Measurements from ENCODE around the gene TMEM59L. TPM values are rescaled to one million over a fixed set of nuclear protein-coding genes. Genes with fewer than 3 reads are reported as not detected.

The TMEM59L gene
- total and polyA plus RNA-seq, 2 donors: 3.9 to 5.5 TPM

DNA sequence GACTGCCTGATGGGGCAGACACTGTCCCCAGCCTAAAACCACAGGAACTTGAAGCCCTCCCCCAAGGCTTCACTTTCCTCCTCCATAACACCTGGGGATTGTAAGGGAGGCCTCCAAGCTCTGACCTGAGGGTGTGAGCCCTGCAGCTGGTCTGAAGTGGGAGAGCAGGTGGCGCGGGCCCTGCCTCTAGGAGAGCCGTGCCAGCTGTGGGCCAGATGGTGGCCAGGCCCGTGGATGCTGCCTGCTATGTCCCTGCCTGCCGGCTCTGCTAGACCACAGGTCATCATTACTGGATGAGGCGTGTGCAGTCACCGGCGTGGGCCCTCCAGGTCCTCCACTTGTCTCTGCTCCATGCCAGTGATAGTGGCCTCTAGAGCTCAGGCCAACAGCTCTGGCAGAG is 20.7 kb downstream of the TMEM59L start:
- 82% methylated on average over 8 of the region's 8 CpGs for WGBS

DNA sequence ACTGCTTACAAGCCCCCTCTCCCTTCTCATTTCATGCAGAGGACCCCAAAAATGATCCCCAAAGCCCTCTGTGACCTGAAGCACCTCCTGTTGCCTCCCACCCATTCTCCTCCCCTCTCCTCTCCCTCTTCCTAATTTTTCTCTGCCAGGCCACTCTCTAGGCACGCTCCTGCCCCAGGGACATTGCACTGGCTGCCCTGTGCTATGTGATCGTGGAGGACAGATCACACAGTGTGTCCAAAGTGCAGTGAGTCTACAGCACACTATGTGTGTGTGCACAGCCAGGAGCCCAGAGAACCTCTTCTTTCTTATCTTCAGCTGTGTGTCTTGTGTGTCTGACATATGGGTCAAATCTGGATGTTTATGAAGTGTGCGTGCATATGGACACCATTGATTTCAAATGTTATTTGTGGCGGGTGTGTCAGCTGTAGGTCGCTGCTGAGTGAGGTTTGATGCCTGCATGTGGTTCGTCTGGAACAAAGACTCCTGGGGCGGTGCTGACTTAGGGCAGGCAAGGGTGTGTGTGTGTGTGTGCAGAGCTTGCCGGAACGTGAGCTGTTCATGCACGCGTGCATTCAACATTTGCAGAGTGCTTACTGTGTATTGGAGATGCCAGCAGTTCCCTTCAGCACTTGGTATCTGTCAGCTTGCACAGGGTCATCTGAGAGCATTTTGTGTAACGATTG is 22.1 kb downstream of the TMEM59L start:
- no peak overlapping the region for H3K4me3 ChIP-seq (ENCODE audit: low read depth, low read length)
- 39% methylated on average over 12 of the region's 12 CpGs for WGBS
- no peak overlapping the region for H3K27ac ChIP-seq (ENCODE audit: low read depth)
- H3K36me3 ChIP-seq (ENCODE audit: insufficient read depth): no peaks in the 10 kb centered on the region
- H3K4me1 ChIP-seq (ENCODE audit: insufficient read depth): peaks cover 4% of the 10 kb centered on the region
- DNase-seq (ENCODE audit: extremely low spot score): no peak

More for the DNA sequence above, 20.7 kb downstream of the TMEM59L start:
- Histone ChIP-seq H3K27ac (ENCODE audit: low read depth) (no peak overlapping the region), H3K4me1 (ENCODE audit: insufficient read depth) (peaks cover 4% of the 10 kb centered on the region), H3K4me3 (ENCODE audit: low read depth, low read length) (no peak overlapping the region), H3K36me3 (ENCODE audit: insufficient read depth) (no peaks in the 10 kb centered on the region)
- DNase-seq (ENCODE audit: extremely low spot score): no peak

DNA sequence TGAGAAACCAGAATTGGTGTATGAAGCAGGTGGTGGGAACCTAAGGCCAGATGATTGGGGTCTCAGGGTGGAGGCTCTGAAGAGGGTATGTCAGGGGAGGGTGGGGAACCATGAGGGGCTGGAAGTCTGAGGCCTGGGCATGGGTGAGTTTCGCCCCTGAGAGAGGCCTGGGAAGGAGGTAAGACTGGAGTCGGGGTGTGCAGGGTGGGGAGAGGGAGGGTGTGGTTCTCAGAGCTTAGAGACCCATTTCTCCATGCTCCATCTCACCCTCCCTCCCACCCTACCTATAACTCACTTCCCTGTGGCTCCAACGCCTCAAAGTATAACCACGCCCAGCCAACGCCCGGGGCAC is 23.1 kb downstream of the TMEM59L start:
- Histone ChIP-seq H3K4me1 (ENCODE audit: insufficient read depth) (peaks cover 4% of the 10 kb centered on the region), H3K36me3 (ENCODE audit: insufficient read depth) (no peaks in the 10 kb centered on the region), H3K4me3 (ENCODE audit: low read depth, low read length) (no peak overlapping the region), H3K27ac (ENCODE audit: low read depth) (no peak overlapping the region)
- WGBS: 23% methylated on average over 6 of the region's 6 CpGs
- DNase-seq (ENCODE audit: extremely low spot score): no peak

DNA sequence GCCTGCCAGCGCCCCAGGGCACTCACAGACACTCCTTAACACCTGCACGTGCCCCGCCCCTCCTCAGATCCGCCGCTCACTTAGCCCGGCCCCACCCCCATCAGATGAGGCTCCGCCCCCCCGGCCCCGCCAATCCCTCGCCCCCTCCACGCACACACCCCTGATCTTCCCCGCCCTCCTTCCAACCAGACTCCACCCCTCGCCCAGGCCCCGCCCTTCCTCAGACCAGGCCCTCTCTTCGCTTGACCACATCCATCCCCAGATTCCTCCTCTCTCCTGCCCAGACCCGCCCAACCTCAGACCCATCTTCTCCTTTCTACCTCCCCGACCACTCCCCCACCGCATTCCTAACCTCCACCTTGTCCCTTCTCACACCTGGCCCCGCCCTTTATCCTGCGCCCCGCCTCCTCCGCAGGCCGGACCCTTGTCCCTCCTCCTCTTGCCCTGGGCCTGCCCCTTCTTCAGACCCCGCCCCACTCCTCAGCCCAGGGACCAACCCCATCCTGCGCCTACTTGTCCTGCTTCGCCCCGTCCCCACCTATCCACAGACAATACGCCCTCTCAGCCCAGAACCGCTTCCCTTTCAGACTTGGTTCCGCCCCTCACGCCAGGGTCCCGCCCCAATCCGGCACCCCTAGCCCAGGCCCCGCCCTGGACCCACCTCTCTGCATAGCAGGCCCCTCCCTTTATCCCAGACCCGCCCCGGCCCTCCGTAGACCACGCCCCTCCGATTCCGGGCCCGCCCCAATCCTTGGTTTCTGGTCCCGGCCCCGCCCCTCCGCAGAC is 23.7 kb downstream of the TMEM59L start:
- peak; percentile 90 for DNase-seq (ENCODE audit: extremely low spot score)
- peak overlapping the region; percentile 60 for H3K4me3 ChIP-seq (ENCODE audit: low read depth, low read length)
- H3K36me3 ChIP-seq (ENCODE audit: insufficient read depth): no peaks in the 10 kb centered on the region
- H3K27ac ChIP-seq (ENCODE audit: low read depth): peak overlapping the region; percentile 70
- peaks cover 4% of the 10 kb centered on the region for H3K4me1 ChIP-seq (ENCODE audit: insufficient read depth)
- 2% methylated on average over 44 of the region's 44 CpGs for WGBS

DNA sequence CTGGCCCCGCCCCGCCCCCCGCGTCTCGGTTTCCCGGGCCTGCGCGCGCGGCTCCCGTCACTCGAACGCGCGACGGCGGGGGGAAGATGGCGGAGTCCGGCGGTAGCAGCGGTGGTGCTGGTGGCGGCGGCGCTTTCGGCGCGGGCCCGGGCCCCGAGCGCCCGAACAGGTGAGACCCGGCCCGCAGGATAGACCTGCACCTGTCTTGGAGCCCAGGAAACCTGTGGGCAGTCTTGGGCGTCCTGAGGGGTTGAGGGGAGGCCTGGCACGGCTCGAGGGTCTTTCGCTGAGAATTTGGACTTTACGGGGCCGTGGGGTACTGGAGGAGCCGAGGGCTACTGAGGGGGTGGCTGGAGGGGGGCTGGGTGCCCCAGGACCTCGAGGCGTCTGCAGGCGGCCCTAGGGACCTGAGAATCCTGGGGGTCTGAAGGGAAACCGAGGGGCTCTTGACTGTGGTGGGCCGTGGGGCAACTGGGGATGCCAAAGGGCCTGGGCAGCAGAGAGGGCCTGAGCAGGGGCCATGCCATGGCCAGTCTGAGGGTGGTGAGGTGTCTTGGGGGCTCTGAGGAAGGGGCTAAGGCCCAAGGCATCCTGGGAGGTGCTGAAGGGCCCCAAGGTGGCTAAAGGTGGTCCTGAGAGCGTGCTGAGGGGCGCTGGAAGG is 24.4 kb downstream of the TMEM59L start, which contains the start of gene KLHL26:
KLHL26 (plus strand) TSS at position 60 of the 661 bp plus-strand sequence; CDS start at position 87, 27 bp downstream.
- no peak for DNase-seq (ENCODE audit: extremely low spot score)
- WGBS: 6% methylated on average over 47 of the region's 47 CpGs
- H3K4me3 ChIP-seq (ENCODE audit: low read depth, low read length): peak within 1 kb of the TSS; percentile 60
- H3K27ac ChIP-seq (ENCODE audit: low read depth): peak within 1 kb of the TSS; percentile 70
- H3K4me1 ChIP-seq (ENCODE audit: insufficient read depth): peaks cover 4% of the 10 kb centered on the region
- no peaks in the 10 kb centered on the region for H3K36me3 ChIP-seq (ENCODE audit: insufficient read depth)

DNA sequence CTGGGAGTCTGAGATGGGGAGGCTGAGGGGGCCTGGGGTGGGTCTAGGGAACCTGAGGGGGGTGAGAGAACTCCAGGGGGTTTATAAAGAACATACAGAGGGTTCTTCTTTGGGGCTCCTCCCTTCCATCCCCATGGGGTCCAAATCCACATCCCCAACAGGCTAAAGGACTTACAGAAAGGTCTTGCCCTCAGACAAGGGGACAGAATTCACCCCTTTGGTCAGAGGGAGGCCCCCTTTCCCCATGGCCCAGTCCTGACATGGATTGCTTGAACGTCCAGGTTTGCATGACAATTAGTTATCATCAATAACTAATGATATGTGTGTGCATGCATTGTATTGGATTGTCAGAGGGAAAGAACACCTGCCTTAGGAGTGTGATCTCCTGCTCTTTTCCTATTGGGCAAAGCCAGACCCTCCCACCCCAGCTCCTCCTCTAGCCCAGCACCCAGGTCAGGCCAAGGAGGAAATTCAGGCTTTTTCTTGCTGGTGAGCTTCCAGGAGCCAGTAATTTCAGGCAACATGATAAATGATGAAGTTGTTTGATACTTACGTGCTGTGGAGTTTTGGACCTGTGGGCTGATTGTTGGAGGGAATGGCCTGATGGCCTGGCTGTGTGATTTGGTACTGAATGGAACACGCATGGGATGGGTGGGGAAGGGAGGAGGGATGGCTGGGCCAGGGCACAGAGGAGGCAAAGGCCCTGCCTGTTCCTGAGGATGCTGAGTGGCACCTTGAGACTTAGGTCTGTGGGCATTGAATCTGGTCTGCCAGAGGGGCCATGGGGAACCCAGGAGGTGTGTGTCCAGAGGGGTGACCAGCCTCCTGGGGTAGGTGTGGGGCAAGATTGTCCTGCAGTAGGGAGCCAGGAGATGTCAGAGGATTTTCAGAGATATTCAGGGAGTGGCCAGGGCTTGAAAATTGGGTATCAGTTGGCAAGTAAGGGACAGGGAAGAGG is 25.3 kb downstream of the TMEM59L start:
- WGBS: 29% methylated on average over 3 of the region's 3 CpGs
- H3K27ac ChIP-seq (ENCODE audit: low read depth): no peak overlapping the region
- H3K36me3 ChIP-seq (ENCODE audit: insufficient read depth): no peaks in the 10 kb centered on the region
- H3K4me1 ChIP-seq (ENCODE audit: insufficient read depth): peaks cover 4% of the 10 kb centered on the region
- peak overlapping the region; percentile 60 for H3K4me3 ChIP-seq (ENCODE audit: low read depth, low read length)
- no peak for DNase-seq (ENCODE audit: extremely low spot score)

DNA sequence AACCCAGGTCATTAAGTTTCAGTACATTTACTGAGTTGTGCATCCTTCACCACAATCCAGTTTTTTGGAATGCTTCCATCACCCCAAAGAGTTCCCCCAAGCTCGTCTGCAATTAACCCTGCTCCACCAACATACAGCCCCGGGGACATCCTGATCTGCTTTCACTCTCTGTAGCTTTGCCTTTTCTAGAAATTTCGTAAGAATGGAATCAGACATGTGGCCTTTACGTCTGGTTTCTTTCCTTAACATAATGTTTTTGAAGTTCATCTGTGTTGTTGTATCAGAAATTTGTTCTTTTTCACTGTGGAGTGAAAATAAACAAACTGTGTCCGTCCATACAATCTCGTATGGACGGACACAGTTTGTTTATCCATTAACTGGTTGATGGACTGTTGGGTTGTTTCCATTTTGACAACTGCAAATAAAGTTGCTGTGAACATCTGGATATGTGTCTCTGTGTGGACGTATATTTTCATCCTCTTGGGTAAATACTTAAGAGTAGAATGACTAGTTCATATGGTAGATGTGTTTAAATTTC is 27.1 kb downstream of the TMEM59L start:
- no peak overlapping the region for H3K4me3 ChIP-seq (ENCODE audit: low read depth, low read length)
- DNase-seq (ENCODE audit: extremely low spot score): no peak
- H3K36me3 ChIP-seq (ENCODE audit: insufficient read depth): no peaks in the 10 kb centered on the region
- H3K27ac ChIP-seq (ENCODE audit: low read depth): no peak overlapping the region
- peaks cover 4% of the 10 kb centered on the region for H3K4me1 ChIP-seq (ENCODE audit: insufficient read depth)
- 64% methylated on average over 8 of the region's 8 CpGs for WGBS

DNA sequence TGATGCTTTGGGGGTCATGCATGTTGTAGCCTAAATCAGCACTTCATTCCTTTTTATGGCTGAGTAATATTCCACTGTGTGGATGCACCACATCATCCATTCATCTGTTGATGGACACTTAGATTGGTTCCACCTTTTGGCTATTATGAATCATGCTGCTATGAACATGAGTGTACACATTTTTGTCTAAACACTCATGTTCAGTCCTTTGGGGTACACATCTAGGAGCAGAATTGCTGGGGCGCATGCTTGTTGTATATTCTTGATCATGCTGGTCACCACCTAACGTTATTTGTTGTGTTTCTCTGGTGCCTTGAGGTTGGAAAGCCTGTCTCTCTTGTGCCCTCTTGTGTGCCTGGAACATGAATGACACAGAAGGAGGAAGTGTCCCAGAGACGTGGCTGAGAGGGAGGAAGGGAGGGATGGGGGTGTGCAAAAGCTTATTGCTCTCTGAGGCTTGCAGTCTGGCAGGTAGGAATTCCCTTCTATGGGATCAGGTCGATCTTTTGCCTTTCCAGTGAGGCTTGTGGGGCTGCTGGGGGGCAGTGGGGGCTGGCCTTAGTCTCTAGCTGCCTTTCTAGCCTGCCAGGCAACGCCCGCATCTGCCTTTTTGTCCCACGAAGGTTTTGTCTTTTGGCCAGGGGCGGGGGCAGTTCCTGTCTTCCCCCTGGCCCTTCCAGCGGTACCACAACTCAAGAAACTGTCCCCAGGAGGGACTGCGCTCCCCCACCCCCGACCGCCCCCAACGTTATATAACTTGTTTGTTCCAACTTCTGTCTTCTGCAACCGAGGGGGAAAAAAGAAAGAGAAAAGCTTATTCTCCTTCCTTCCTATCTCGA is 31.7 kb downstream of the TMEM59L start:
- H3K4me1 ChIP-seq (ENCODE audit: insufficient read depth): no peaks in the 10 kb centered on the region
- H3K4me3 ChIP-seq (ENCODE audit: low read depth, low read length): no peak overlapping the region
- 72% methylated on average over 15 of the region's 15 CpGs for WGBS
- H3K27ac ChIP-seq (ENCODE audit: low read depth): no peak overlapping the region
- no peak for DNase-seq (ENCODE audit: extremely low spot score)
- no peaks in the 10 kb centered on the region for H3K36me3 ChIP-seq (ENCODE audit: insufficient read depth)

DNA sequence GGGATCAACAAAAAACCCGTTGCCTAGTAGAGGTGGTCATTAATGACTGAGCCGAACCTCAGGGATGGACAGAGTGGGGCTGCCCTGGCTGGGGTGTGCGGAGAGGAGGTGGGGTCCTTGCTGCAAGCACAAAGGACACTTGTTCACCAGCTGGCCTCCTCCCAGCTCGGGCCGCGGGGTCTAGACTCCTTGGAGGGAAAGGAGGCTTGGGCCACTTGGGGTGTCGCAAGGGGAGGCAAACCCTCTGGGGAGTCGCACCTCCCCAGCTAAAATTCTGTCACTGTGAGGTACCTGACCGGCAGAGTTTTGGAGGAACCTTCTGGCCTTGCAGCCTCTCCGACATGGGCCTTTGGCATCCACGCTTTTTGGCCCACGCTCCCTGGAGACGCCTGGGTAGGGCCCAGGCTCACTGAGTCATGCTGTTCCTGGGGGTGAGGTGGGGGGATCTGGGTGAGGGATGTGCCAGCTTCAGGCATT is 32.4 kb downstream of the TMEM59L start:
- 80% methylated on average over 13 of the region's 13 CpGs for WGBS
- no peak for DNase-seq (ENCODE audit: extremely low spot score)
- no peaks in the 10 kb centered on the region for H3K36me3 ChIP-seq (ENCODE audit: insufficient read depth)
- H3K4me1 ChIP-seq (ENCODE audit: insufficient read depth): no peaks in the 10 kb centered on the region
- H3K27ac ChIP-seq (ENCODE audit: low read depth): no peak overlapping the region
- H3K4me3 ChIP-seq (ENCODE audit: low read depth, low read length): no peak overlapping the region

DNA sequence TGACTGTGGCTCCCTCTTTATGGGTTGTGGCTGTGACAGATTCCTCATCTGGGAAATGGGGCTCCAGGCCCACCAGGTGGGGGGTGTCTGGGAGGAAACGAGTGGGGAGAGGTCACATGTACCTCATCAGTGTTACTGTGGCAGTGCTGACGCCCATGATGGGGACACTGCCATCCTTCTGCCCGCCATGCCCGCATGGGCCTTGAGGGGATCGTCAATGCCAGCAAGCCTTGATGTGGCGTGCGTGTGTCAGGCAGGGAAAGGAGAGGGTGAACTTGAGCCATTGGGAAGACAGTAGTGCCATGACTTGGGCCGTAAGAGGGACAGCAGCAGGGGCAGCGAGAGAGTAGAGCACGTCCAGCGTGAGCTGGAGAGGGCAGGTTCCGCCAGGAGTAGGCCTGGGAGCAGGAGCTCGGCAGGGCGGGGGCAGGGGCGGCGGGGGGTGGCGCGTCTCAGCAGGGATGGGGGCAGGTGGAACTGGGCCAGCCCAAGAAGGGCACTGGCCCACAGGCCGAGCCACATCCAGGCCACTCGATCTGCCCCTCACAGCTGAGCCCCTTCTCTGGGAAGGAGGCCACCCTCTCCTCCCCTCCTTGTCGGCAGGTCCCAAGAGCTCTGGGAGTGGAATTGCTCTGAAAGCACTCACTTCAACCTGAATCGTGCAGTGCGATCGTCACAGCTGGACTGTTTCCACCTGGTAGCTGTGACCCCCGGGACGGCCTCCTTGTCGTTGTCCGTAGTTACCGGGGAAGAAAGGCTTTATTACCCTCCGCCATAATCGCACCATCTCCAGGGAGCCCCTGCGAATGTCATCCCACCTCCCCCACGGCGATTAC is 34.1 kb downstream of the TMEM59L start:
- Histone ChIP-seq H3K4me1 (ENCODE audit: insufficient read depth) (no peaks in the 10 kb centered on the region), H3K36me3 (ENCODE audit: insufficient read depth) (no peaks in the 10 kb centered on the region), H3K27ac (ENCODE audit: low read depth) (no peak overlapping the region), H3K4me3 (ENCODE audit: low read depth, low read length) (no peak overlapping the region)
- WGBS: 90% methylated on average over 34 of the region's 34 CpGs
- DNase-seq (ENCODE audit: extremely low spot score): no peak

DNA sequence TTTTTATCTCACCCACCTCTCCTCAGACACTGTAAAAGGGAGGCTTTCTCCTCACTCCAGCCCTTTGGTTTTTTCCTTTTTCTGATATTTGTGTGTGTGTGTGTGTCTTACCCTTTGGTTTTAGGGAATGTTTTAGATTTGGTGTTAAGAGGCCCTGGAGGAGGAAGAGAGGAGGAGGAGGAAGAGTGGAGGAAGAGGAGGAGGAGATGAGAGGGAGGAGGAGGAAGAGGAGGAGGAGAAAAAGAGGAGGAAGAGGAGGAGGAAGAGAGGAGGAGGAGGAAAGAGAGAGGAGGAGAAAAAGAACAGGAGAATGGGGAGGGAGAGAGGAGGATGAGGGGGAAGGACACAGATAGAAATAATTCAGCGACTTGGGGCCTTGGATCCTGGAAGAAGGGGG is 34.7 kb downstream of the TMEM59L start:
- H3K36me3 ChIP-seq (ENCODE audit: insufficient read depth): no peaks in the 10 kb centered on the region
- H3K4me1 ChIP-seq (ENCODE audit: insufficient read depth): no peaks in the 10 kb centered on the region
- no peak for DNase-seq (ENCODE audit: extremely low spot score)
- H3K4me3 ChIP-seq (ENCODE audit: low read depth, low read length): no peak overlapping the region
- H3K27ac ChIP-seq (ENCODE audit: low read depth): no peak overlapping the region
- 82% methylated on average over 1 of the region's 1 CpG for WGBS

All from urinary bladder (tissue), 4 donors.